NOMO-1 treated with DMSO at 0.1 percent for 48 hours (cell line): ENCODE data around the gene GCK.

ENCODE experiments used
- DNase-seq: peaks from one replicate; lab custom pipeline; 2025; ENCODE audit not compliant: unreplicated experiment; lab: John Stamatoyannopoulos, UW

Gene GCK

DNA sequence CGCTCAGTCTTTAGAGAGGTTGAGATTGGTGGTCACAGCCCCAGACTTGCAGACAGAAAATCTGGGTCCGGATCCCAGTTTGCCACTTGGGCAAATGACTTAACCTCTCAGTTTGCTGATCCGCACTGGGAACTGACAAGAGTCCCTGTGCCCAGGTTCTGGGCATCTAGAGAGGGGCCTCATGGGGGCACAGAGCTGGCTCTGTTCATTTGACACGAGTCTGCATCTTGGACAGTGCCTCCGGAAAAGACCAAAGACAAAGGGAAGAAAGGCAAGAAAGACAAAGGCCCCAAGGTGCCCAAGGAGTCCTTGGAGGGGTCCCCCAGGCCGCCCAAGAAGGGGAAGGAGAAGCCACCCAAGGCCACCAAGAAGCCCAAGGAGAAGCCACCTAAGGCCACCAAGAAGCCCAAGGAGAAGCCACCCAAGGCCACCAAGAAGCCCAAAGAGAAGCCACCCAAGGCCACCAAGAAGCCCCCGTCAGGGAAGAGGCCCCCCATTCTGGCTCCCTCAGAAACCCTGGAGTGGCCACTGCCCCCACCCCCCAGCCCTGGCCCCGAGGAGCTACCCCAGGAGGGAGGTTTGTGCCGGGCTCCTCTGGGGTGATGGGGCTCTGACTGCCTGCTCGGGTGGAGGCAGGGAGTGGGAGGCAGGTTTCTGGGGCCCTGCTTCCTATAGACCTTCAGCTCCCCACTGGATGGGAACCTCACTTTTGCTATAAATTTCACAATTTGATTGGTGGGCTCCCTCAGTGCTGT, 82.8 kb downstream of the GCK start:
- DNase-seq, result no peak

DNA sequence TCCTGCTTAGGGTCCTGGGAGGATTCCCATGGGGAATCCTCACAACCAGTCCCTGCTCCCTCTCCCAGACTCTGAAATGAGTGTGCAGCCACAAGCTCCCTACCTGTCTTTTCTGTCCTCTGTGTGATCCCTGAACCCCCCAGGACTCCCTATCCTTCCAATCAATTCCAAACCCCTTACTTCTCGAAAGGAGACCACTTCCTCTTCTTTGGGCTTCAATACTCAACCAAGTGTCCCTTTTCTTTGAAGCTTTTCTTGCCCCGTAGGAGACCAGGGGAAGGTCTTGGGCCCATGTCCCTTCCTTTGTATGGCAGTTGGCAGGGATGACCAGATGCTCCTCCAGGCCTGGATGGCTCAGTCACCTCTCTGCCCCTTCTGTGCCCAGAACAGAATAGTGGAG, 83.4 kb downstream of the GCK start:
- DNase-seq, result no peak

DNA sequence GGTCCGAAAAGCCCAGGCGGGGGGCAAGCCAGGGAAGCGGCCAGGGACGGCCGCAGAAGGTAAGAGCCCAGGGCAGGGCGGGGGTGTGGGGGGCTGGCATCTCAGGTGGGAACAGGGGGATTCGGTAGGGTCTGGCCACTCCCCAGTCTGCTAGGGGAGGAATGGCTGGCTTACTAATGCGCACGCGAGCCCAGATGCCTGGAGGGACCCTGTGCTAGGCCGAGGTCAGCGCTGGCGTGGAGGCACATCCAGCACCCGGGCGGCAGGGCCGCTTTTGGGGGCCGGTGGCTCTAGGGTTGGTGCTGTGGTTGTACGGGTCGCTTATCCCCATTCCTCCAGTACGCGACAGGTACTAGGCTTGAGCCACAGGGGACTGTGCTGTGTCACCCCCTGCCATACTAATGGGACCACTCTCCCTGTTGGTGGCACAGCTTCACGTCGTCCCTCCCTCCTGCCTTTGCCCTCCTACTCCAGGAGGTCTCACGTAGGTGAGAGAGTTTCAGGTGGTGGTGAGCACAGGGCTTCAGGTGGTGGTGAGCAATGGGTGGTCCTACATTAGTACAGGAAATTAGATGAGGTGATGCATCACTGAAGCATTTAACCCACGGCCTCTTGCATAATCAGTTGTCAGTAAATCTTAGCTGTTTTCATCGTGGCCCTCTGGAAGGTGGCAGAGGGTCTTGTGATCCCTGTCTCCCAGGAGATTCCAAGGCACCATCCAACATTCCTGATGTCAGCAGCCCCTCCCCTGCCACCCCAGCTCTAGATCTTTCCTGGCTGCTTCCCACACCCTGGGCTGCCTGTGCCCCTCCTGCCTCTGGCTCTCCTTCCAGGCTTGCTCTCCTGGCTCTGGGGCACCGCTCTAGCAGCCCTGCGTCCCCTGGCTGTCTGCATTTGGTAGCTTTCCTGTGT, 84.1 kb downstream of the GCK start:
- no peak for DNase-seq

DNA sequence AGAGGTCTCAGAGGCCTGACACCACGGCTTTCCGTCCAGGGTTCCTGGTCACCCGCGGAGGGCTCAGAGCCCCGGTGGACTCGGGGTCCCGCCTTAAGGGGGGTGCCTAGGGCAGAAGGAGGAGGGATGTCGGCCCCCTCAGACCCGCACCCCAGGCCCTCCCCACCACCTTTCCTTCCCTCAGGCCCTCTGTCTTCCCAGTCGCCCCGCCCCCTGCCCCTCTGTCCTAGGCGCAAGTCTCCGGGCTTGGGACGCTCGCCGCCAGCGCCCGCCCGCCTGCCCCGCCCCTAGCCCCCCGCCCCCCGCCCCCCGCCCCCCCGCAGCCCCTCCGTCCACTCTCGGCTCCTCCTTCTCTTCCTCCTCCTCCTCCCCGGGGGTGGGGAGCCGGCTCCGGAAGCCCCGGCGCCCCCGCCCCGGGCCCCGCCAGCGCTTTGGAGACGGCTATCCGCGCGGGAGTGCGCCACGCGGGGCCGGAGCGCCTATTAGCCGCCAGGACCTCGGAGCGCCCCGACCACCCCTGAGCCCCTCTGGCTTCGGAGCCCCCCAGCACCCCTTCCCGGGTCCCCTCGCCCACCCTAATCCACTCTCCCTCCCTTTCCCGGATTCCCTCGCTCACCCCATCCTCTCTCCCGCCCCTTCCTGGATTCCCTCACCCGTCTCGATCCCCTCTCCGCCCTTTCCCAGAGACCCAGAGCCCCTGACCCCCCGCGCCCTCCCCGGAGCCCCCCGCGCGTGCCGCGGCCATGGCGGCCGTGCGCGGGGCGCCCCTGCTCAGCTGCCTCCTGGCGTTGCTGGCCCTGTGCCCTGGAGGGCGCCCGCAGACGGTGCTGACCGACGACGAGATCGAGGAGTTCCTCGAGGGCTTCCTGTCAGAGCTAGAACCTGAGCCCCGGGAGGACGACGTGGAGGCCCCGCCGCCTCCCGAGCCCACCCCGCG, 85.0 kb downstream of the GCK start, which contains the start of gene AEBP1:
TSS of gene AEBP1 (plus strand) at position 423 of the 937 bp plus-strand sequence. CDS start at position 744, 321 bp downstream.
- peak; percentile 35 for DNase-seq

- DNase-seq, result no peak
These were observed 85.7 kb downstream of the GCK start for GRCh38 chr7:44103566-44103922.

DNA sequence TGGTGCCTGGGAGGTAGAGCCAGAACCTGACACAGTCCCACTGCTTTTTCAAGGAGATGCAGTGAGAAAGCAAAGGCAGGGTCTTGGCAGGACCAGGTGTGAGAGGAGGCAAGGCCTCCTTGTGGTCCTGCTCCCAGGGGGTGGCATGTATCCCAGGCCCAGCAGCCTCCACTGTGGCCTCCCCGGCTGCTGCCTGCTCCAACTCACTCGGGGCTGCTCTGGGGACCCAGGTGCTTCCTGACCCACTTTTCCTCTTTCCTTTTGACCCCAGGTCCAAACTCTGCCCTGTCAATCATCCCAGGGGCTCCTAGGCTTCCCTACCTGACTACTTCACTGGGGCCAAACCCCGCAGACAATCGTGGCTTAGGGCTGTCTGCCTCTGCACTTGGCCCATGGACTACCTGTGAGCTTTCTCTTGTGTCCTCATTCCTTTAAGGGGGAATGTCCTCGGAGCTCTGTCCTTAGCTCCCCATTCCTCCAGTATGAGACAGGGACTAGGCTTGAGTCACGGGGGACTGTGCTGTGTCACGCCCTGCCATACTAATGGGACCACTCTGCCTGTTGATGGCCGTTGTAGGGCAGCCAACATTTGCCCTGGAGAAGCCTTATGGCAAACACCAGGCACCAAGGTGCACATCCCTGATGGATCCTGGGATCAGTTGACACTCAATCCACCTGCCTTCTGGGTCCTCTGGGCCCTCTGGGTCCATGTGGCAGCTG, 86.2 kb downstream of the GCK start:
- no peak for DNase-seq

- no peak for DNase-seq
These were observed 87.0 kb downstream of the GCK start for GRCh38 chr7:44101966-44102845.

DNA sequence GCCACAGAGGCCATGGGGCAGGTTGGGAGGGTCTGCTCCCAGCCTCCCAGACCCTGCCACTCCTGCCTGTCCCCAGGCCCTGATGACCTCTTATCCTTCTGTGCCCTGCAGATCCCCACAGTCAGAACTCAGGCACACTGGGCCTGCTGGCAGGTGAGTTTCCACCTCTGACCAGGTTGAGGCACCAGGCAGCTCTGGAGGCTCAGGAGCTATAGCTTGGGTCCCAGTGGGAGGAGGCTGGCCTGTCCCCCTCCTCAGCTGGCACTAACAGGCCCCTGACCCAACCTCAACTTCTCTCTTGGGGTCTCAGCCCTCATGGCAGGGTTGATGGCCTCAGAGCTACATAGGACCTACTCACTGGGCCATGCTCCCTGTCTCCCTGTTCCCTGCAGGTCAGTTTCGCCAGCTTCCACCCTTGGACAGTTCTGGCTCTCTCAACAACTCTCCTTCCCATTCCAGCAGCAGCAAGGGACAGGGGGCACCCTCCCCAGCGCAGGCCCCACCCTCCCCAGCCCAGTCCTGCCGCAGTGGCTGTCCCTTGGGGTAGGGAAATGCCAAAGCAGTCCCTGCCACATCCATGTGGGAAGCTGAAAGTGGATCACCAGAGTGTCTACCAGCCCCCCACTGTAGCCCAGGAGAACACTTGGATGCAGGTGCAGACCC, 87.8 kb downstream of the GCK start:
- no peak for DNase-seq

DNA sequence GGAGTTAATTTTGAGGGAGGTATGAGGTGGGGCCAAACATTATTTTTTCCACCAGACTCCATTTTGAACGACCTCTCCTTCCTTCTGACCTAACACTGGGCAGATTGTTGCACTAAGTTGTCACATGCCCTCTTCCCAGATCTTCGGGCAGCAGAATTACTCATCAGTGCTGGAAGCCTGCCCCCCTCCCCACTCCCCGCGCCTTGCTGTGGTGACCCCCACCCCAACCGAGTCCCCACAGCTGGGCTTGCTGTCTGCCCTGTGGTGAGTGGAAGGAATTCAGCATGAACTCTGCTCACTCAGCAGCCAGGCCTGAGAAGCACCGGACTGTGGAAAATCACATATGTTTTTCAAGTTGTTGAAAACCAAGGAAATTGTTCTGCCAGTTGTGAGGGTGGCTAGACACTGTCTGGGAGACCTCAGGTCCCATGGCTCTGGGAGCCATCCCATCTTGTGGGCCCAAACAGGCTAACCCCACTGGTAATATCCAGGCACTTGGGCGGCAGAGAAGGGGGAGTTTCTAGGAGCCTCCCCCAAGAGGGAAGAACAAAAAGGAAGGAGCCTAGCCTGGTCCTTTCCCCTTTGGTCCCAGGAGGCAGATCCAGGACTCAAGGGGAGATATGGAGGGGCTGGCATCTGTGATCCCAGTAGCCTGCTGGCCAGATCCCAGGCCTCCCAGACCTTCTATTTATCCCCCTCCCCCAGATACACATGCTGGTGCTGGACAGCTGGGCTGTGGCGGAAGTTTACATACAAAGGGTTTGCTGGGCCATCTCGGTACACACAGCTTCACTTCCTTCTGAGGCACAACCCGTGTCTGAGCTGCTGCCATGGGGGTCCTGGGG, 88.6 kb downstream of the GCK start:
- DNase-seq, result no peak

DNA sequence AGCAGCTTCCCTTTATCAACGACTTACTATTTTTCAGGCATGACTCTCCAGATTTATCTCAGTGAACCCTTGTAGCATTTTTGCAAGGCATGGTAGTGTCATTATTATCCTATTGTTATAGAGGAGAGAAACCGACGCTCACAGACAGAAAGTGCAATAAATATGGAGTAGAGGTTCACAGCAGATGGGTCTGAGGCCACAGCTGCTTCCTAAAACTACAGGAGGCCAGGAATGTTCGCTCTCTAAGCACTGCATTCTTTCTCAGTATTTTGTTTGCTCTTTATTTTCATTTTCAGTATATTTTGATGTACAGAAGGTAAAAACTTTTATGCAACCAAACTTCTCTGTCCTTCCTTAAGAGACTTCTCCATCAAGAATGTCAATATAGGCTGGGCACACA, 89.6 kb downstream of the GCK start:
- no peak for DNase-seq

DNA sequence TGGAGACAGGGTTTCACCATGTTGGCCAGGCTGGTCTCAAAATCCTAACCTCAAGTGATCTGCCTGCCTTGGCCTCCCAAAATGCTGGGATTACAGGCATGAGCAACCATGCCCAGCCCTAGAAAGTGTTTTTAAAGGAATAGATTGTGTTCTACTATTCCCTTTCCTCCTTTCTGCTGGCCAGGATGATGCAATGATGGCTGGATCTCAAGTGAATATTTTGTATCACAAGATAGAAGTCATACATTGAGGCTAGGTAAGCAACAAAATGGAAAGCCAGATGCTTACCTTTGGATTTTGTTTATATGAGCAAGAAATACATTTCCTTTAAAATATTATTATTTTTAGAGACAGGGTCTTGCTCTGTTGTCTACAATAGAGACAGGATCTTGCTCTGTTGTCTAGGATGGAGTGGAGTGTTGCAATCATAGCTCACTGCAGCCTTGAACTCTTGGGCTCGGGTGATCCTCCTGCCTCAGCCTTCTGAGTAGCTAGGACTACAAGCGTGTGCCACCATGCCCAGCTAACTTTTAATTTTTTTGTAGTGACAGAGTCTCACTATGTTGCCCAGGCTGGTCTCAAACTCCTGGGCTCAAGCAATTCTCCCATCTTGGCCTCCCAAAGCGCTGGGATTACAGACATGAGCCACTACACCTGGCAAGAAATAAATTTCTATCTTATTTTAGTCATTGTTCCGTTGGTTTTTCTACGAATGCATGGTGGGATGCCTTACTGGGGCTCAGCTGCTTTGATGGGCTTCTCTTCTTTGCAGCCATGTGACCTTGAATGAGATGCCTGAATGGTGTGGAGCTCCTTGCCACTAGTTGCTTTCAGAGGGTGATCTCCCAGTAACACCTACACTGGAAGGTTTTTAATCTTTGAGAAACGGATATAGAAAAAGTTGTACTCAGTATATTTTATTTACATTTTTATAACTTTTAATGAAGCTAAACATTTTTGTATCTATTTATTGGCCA, 90.9 kb downstream of the GCK start:
- no peak for DNase-seq

DNA sequence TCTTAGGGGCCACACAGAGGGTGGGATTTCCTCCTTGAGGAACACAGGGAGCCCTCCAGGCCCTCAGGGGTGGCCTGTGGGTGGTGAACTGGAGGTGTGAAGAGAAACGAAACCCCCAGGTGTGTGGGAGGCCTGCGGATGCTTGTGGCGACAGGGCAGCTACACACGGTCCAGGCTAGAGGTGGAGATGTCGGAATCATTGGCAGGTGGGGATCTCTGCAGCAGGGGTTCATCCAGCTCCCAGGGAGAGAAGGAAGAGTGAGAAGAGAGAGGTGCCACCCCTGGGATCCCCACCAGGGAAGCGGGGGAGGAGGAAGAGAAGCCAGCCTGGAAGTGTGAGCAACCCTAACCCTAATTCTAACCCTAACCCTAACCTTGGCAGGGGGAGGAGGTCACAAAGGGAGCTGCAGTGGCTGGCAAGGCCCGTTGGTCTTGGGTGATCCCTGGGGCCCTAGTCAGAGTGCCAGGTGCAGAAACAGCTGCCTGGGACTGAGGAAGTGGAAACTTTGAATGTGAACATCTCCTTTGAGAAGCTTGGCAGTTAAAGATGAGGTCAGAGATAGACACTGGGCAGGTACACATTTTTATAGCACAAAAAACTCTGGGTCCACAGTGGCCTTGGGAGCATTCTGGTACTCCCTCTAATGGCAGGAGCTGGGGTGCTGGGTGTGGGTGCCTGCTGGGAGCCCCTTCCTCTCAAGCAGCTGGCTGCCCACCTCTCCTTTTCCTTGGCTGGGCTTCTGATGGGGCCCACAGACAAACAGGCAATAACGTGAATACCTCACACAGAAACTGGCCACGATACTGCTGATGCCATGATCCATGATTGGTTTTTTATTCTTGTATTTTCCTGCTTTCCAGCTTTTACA, 91.9 kb downstream of the GCK start:
- peak; percentile 28 for DNase-seq

GRCh38 chr7:44096326-44096881, 92.8 kb downstream of the GCK start:
- DNase-seq, result no peak

- DNase-seq, result no peak
These were observed 93.5 kb downstream of the GCK start for GRCh38 chr7:44095781-44096180.

GRCh38 chr7:44094883-44095592, 94.2 kb downstream of the GCK start:
- no peak for DNase-seq
